Endodermal cell (in vitro differentiated cells): ENCODE results near the gene PGA4. TPM values are rescaled to one million over a fixed set of nuclear protein-coding genes. Genes with fewer than 3 reads are reported as not detected.
"Not testable (repeated sequence)": the region's sequence is repeated elsewhere in the genome, so short reads cannot be mapped to it uniquely, and the experiment has no call there.

Experiments used
- DNase-seq: peaks from one replicate; pipeline ENCODE4 v3.0.0-alpha.2; 2017
- H3K27ac ChIP-seq: 2 replicates; pipeline ENCODE4 v1.5.1; 2013; ENCODE audit warnings: mild to moderate bottlenecking, low read depth, low read length, moderate library complexity
- H3K27me3 ChIP-seq: 2 replicates; pipeline ENCODE4 v1.6.1; 2013; ENCODE audit warnings: mild to moderate bottlenecking, low read length, moderate library complexity; ENCODE audit not compliant: insufficient read depth, control insufficient read depth, poor library complexity, severe bottlenecking
- H3K36me3 ChIP-seq: 2 replicates; pipeline ENCODE4 v1.7.0; 2013; ENCODE audit warnings: mild to moderate bottlenecking, low read length, moderate library complexity; ENCODE audit not compliant: control insufficient read depth, insufficient read depth
- H3K4me1 ChIP-seq: one replicate; pipeline ENCODE4 v1.7.0; 2013; ENCODE audit warnings: low read length; ENCODE audit not compliant: control insufficient read depth, insufficient read depth
- H3K4me3 ChIP-seq: 2 replicates; pipeline ENCODE4 v1.5.1; 2013; ENCODE audit warnings: mild to moderate bottlenecking, low read length, moderate library complexity
- H3K9ac ChIP-seq: 2 replicates; pipeline ENCODE4 v1.6.1; 2013; ENCODE audit warnings: mild to moderate bottlenecking, low read length, moderate library complexity; ENCODE audit not compliant: poor library complexity, severe bottlenecking; ENCODE audit errors: extremely low read depth
- H3K9me3 ChIP-seq: 2 replicates; pipeline ENCODE4 v1.6.1; 2013; ENCODE audit warnings: mild to moderate bottlenecking, low read length, moderate library complexity; ENCODE audit not compliant: control insufficient read depth
- H3K27ac Mint-ChIP-seq: 2 replicates; pipeline ENCODE4 v1.8.0; 2020; ENCODE audit warnings: mixed read lengths
- H3K27me3 Mint-ChIP-seq: 2 replicates; pipeline ENCODE4 v1.8.0; 2021; ENCODE audit warnings: mild to moderate bottlenecking, mixed read lengths; ENCODE audit not compliant: insufficient read depth
- H3K36me3 Mint-ChIP-seq: 2 replicates; pipeline ENCODE4 v1.8.0; 2020; ENCODE audit warnings: low read depth, mixed read lengths
- H3K4me1 Mint-ChIP-seq: 2 replicates; pipeline ENCODE4 v1.8.0; 2020; ENCODE audit warnings: mixed read lengths
- H3K4me3 Mint-ChIP-seq: 2 replicates; pipeline ENCODE4 v1.8.0; 2020; ENCODE audit warnings: mild to moderate bottlenecking, moderate library complexity, mixed read lengths
- H3K9me3 Mint-ChIP-seq: 2 replicates; pipeline ENCODE4 v1.8.0; 2020; ENCODE audit warnings: mild to moderate bottlenecking, mixed read lengths
- WGBS, 2 experiments: methylation state at CpG; one replicate each; pipeline versions ENCODE4 v1.1.5 to v1.1.7; 2013; ENCODE audit warnings: missing lambda C conversion rate in 2 of 2, mixed read lengths in 1 of 2; ENCODE audit not compliant: insufficient coverage in 1 of 2, insufficient read length in 1 of 2; 5-methylcytosine and 5-hydroxymethylcytosine counted together
- total RNA-seq, 2 donors: library from RNA; stranded (reverse); fragmentation: NEBNext Ultra II Directional in 1 of 2; extraction: Animal tissue kit (Norgen Biotek cat#: 25700) in 1 of 2; gene quantifications; 2 replicates in 1 of 2; 3 replicates in 1 of 2; pipeline ENCODE4 v1.2.1, GENCODE V29; 2021

The PGA4 gene
- total RNA-seq, 2 donors from 2014 or later: 0.62 TPM; not detected in 1

DNA sequence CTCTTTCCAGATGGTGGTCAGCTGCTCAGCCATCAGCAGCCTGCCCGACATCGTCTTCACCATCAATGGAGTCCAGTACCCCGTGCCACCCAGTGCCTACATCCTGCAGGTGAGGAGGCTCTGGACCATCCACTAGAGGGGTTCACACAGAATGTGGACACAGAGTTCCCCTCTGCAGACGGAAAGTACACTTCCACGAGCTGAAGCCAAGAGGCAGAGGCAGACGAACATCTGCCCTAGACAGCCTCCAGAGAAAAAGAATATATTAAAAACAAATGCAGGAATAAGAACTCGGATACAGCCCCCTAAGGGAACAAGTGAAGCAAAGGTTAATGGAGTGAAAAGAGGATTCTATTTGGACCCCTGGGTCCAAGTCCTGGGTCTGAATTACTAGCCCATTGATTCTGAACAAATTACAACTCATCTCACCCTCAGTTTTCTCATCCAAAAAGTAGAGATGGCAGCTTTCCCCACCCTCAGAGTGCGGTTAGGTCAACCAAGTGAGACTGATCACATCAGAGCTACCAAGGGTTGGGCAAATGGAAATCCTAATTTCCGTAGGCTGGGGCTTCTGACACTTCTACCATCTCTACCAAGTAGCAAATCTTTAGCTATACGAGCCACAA, 10.7 kb upstream of the PGA4 start:
- not testable (repeated sequence) for H3K9ac ChIP-seq, H3K36me3 ChIP-seq, H3K27me3 Mint-ChIP-seq, H3K9me3 Mint-ChIP-seq, H3K4me3 Mint-ChIP-seq, H3K4me3 ChIP-seq, H3K27ac ChIP-seq, H3K27me3 ChIP-seq, H3K9me3 ChIP-seq, DNase-seq, H3K36me3 Mint-ChIP-seq, H3K4me1 ChIP-seq, H3K4me1 Mint-ChIP-seq, H3K27ac Mint-ChIP-seq
- 100% methylated on average over 2 to 3 of the region's 10 CpGs for WGBS, 2 experiments

DNA sequence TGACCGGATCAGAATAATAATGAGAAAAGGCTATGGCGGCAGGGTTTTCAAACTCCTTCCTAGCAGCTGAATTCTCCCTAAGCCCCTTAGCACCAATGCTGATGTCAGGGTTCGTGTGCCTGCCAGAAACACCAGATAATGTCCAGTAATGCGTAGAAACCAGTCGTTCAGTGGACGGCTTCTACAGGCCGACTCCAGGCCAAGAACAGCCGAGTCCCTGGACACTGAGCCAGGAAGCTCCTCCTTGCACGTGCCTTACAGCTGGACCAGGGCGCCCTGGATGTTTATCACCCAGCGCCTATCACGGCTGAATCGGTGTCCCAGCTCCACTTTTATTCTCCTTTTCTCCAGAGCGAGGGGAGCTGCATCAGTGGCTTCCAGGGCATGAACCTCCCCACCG, 9.9 kb upstream of the PGA4 start:
- H3K9me3 ChIP-seq, H3K27ac Mint-ChIP-seq, H3K27me3 ChIP-seq, H3K27ac ChIP-seq, H3K36me3 Mint-ChIP-seq, H3K9me3 Mint-ChIP-seq, H3K4me3 Mint-ChIP-seq, H3K27me3 Mint-ChIP-seq, DNase-seq, H3K9ac ChIP-seq, H3K36me3 ChIP-seq, H3K4me1 ChIP-seq, H3K4me1 Mint-ChIP-seq, H3K4me3 ChIP-seq: not testable (repeated sequence)
- no CpG with 5 or more reads among the region's 15 CpGs for WGBS, 2 experiments

GRCh38 chr11:61213711-61214324, 8.3 kb upstream of the PGA4 start:
- not testable (repeated sequence) for H3K4me3 Mint-ChIP-seq, H3K27ac Mint-ChIP-seq, H3K27ac ChIP-seq, H3K4me3 ChIP-seq, H3K36me3 ChIP-seq, H3K36me3 Mint-ChIP-seq, H3K4me1 Mint-ChIP-seq, H3K9me3 ChIP-seq, H3K4me1 ChIP-seq, DNase-seq, H3K27me3 Mint-ChIP-seq, H3K9me3 Mint-ChIP-seq, H3K27me3 ChIP-seq, H3K9ac ChIP-seq
- WGBS, 2 experiments: no CpG with 5 or more reads among the region's 3 CpGs

DNA sequence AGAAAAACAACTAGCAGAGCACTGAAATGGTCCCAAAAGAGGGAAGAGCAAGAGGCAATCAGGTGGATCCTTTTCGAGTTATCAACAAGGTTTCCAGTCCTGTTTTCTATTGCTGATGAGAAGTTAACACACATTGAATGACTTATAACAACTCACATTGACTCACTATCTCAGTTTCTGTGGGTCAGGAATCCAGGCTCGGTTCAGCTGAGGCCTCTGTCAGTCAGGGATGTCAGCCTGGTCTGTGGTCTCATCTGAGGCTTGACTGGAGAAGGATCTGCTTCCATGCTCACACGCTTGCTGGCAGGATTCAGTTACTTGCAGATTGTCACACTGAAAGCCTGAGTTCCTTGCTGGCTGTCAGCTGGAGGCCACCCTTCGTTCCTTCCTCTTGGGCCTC, 3.8 kb upstream of the PGA4 start:
- H3K4me3 Mint-ChIP-seq: not testable (repeated sequence)
- no CpG with 5 or more reads among the region's 4 CpGs for WGBS, 2 experiments

GRCh38 chr11:61219016-61219415, 3.1 kb upstream of the PGA4 start:
- not testable (repeated sequence) for H3K27ac ChIP-seq, H3K27me3 Mint-ChIP-seq, H3K4me3 Mint-ChIP-seq, DNase-seq, H3K9ac ChIP-seq, H3K36me3 ChIP-seq, H3K27ac Mint-ChIP-seq, H3K9me3 Mint-ChIP-seq, H3K4me3 ChIP-seq, H3K4me1 ChIP-seq, H3K4me1 Mint-ChIP-seq, H3K27me3 ChIP-seq, H3K9me3 ChIP-seq, H3K36me3 Mint-ChIP-seq
- 98% methylated on average over 4 of the region's 5 CpGs; no CpG with 5 or more reads in 1 of the 2 experiments for WGBS, 2 experiments

More for the DNA sequence above, 3.8 kb upstream of the PGA4 start:
- not testable (repeated sequence) for DNase-seq, H3K9me3 Mint-ChIP-seq, H3K9me3 ChIP-seq, H3K4me3 ChIP-seq, H3K4me1 Mint-ChIP-seq, H3K36me3 Mint-ChIP-seq, H3K4me1 ChIP-seq, H3K36me3 ChIP-seq, H3K27me3 ChIP-seq, H3K9ac ChIP-seq, H3K27me3 Mint-ChIP-seq, H3K27ac Mint-ChIP-seq, H3K27ac ChIP-seq

GRCh38 chr11:61222692-61223091, 545 bp downstream of the PGA4 start:
- no CpG with 5 or more reads among the region's 5 CpGs for WGBS, 2 experiments
- not testable (repeated sequence) for H3K27me3 ChIP-seq, H3K27ac ChIP-seq, H3K9me3 Mint-ChIP-seq, H3K27me3 Mint-ChIP-seq, H3K4me3 Mint-ChIP-seq, H3K9ac ChIP-seq, H3K4me3 ChIP-seq, H3K4me1 Mint-ChIP-seq, H3K4me1 ChIP-seq, H3K27ac Mint-ChIP-seq, H3K36me3 Mint-ChIP-seq, H3K9me3 ChIP-seq, H3K36me3 ChIP-seq, DNase-seq

- not testable (repeated sequence) for DNase-seq, H3K4me3 ChIP-seq, H3K27ac Mint-ChIP-seq, H3K9me3 Mint-ChIP-seq, H3K4me3 Mint-ChIP-seq, H3K36me3 ChIP-seq, H3K27me3 Mint-ChIP-seq, H3K4me1 Mint-ChIP-seq, H3K9ac ChIP-seq, H3K36me3 Mint-ChIP-seq, H3K9me3 ChIP-seq, H3K27ac ChIP-seq, H3K27me3 ChIP-seq, H3K4me1 ChIP-seq
- WGBS, 2 experiments: no CpG with 5 or more reads among the region's 10 CpGs
Observed at GRCh38 chr11:61226457-61227137, 4.5 kb downstream of the PGA4 start.
